ENCODE results near the gene EIF4E3.

EIF4E3 gene

DNA sequence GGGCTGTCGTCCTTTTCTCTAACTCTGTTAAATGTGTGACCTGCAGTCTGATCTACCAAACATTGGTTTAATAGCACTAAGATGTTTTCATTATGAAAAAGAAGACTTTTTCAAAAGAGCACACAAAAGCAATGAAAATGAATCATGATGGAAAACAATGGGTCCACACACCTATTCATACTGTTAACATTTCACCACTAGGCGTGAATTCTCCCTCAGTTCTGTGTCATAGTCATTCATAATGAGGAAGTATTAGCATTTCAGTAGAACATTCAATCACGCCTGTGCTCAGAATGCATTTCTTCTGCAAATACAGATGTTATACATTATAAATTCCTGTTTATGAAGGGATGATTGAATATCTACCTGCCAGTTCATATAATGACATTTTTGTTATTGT lies 35.9 kb downstream of the EIF4E3 start:
- no peak for DNase-seq (ENCODE audit: low spot score)

DNA sequence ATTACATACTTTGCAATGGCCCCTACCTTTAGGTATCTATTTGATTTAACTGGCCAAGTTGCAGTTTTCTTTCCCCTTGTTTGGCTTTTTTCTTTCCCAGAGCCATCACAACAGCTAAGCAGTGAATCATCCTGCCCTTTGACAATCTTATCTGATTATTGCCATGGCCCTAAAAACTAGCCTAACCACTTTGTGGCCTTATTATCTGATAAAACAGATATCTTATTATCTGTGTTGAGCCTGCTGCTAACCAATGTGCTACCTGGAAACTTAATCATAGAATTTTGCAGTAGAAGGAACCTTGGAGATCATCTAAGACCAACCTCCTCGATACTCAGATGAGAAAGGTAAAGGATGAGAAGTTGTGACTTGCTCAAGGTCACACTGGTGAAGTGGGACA lies 37.1 kb downstream of the EIF4E3 start:
- DNase-seq (ENCODE audit: low spot score), result peak; percentile 20

DNA sequence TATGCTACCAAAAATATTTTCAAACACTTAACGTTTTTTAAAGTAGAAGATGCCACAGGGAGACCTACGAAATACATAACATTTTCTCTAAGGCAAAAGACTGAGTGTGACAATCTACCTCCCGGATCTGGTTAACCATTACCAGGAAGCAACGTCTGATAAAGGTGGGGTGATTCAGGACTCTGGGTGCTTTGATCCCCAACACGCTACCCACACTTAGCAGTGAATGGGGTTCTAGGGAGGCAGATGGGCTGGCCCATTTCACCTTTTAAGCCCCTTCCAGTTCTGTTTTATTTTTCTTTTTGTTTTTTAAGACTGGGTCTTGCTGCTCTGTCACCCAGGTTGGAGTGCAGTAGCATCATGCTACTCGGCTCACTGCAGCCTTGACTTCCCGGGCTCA lies 39.5 kb downstream of the EIF4E3 start:
- DNase-seq (ENCODE audit: low spot score), result no peak

DNA sequence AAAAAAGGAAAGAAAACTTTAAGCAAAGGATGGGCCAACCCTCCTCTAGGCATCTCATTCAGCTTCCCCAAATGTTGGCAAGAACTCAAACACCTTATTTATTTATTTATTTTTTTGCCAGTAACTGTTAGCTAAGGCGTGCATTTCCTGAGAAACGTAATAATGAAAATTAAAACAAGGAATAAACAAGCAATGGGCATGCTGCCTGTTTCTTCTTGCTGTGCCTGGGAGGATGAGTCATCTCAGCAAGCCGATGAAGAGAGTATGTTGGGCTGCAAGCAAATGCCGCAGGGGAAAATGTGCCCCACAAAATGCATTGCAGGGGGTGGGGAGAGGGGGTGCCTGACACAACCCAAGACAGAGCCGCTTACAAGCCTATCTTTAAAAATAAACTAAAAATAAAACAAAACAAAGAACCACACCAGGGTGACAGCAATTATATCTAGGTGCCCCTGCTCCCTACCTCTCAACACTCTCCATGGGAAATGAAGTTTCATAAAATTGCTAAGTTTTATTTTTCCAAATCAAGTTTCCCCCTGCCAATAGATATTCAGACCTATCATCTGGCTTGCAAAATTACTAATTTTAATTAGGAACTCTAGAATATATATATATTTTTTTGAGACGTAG lies 40.3 kb downstream of the EIF4E3 start:
- DNase-seq (ENCODE audit: low spot score), result no peak

GRCh38 chr3:71684046-71684756 lies 41.0 kb downstream of the EIF4E3 start:
- no peak for DNase-seq (ENCODE audit: low spot score)

GRCh38 chr3:71681224-71681668 lies 44.0 kb downstream of the EIF4E3 start:
- no peak for DNase-seq (ENCODE audit: low spot score)

DNA sequence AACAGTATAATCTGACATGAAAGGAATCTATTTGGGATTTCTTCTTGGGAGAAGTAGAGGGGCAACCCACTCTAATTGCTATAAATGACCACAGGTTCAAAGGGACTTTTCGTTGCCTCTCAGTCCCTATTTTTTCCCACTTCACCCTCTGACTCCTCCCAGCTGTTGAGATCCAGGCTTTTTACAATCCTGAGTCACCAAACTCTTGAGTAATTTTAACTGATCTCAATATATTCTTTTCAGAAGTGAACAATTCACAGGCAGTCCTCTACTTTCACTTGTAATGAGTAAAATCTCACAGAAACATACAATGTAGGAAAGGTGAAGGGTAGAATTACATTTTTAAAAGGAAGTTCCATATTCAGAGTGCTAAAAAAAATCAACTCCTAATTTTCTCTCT lies 44.6 kb downstream of the EIF4E3 start:
- DNase-seq (ENCODE audit: low spot score), result peak; percentile 15

DNA sequence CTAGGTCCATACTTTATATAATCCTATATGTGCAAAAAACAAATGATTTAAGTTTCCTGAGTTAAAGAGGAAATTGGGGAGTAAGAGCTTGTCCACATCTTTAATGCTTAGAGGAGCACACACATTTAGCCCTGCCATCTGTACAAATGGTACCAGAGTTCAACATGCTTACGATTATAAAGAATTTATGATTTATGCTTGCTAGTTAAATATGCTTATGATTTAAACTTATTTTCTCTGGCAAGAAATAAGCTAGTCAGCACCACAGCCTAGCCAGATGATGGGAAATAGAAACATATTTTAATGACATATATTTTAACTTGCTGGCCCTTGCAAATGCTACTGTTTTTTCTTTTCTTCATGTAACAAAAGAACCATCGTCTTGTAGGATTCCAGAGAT lies 48.3 kb downstream of the EIF4E3 start:
- no peak for DNase-seq (ENCODE audit: low spot score)

- DNase-seq (ENCODE audit: low spot score), result no peak
Observed at GRCh38 chr3:71673486-71673885, 51.7 kb downstream of the EIF4E3 start.

GRCh38 chr3:71672807-71673206 lies 52.4 kb downstream of the EIF4E3 start:
- no peak for DNase-seq (ENCODE audit: low spot score)

DNA sequence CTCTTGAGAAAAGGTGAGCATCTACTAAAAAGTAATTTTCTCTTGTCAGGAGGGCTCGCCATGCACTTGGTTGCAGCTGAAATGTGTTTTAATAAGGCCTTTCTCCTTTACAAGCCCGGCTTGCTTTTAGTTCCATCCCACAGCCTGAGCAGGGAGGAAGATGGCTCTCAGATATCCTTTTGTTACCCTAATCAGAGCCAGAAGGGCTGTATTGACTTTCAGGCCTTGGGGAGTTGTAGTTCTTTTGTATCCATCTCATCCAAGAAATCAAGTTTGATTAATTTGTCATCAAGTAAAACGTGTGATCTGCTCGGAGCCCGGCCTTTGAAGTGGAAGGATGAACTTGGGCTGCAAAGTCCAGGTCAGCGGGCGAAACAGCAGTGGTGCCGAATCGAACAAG lies 52.9 kb downstream of the EIF4E3 start:
- DNase-seq (ENCODE audit: low spot score), result no peak

GRCh38 chr3:71671216-71671845 lies 53.9 kb downstream of the EIF4E3 start:
- no peak for DNase-seq (ENCODE audit: low spot score)

DNA sequence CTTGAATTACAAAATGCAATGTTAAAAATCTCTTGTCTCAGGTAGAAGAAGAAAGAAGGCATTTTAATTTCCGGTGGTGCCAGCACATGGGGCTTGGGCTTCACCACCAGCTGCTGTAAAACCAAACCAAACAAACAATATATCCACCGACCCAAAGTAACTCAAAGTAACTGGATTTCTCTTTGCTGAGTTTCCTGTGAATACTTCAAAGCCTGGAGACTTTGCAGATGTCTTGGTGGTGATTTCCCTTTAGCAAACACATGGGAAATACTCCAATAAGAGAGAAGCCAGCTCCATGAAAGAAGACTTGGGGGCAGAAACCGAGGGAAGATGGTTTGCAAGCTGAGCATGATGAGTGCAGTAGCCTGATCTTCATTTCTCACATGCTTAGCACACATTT lies 62.6 kb downstream of the EIF4E3 start:
- DNase-seq (ENCODE audit: low spot score), result no peak

DNA sequence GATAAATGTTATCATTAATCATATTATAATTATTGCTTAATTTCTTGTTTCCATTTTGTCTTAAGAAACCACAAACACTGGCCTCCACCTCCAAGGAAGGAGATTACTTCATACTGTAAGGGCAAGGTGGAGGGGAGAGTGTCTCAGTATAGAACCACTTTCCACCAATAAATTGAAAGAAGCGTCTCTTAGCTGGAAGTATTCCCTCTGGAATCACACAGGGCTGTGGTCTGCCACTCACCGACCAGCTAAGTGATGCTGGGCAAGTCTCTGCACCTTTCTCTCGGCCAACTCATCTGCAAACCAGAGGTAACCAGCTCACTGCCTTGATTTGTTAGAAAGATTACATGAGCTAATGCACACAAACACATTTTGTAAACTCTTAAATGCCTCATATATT lies 63.1 kb downstream of the EIF4E3 start:
- DNase-seq (ENCODE audit: low spot score), result no peak

DNA sequence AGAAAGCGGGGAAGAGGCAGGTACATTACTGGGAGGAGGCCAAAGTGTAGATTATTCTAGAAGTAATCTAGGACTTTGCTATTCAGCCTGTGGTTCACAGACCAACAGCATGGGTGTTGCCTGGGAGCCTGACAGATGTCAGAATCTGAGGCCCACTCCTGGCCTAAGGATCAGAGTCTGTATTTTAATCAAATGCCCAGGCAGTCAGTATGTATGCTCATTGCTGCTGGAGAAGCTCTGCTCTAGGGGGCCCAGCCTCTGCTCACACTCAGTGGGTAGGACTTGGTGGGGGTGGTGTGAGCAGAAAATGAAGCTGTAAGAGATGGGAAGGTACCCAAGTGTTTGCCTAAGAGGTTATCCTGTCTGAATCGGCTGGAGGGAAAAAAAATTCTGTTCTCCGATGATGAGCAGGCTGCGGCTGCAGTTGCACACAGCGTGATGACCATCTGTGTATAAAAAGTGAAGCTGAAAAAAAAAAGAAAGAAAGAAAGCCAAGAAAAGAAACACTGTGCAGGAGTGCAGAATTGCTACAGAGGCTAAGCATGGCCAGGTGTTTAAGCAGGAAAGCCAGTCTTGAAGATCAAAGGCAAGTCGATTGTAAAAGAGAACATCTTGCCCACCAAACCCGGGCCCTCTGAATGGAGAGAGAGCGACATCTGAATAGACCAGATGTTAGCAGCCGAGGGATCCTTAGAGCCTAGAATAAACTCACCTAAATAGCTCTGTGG lies 65.2 kb downstream of the EIF4E3 start:
- no peak for DNase-seq (ENCODE audit: low spot score)

DNA sequence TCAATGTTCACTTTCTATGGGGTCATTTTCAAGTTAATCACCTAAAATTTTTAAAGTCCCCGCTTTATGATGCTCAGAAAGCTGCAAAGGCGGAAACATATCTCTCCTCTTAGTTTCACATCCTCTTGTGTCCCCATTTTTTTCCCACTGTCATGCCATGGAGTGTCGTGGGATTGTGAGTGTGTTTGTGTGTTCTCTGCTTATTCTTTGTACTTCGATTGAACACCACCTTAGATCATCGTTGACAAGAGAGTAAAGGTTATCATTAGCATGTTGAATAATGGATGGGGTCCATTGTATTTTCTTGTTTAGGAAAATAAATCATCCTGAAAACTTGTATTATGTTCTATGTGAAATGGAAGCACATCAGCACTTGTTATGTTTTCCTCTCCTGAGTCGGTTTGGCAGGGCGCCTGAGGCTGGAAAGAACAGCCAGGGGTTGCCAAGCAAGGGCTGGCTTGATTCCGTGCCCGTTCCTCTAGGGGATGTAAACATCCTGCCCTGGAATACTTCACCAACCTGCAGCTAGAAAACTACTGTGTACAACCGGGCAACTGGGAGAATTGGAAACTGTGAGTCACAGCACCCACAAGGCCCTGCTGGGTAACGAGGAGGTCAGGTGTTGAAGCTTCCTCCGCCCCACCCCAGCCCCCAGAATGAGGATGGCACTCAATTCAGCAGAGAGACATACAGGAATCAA lies 67.2 kb downstream of the EIF4E3 start:
- DNase-seq (ENCODE audit: low spot score), result no peak

DNA sequence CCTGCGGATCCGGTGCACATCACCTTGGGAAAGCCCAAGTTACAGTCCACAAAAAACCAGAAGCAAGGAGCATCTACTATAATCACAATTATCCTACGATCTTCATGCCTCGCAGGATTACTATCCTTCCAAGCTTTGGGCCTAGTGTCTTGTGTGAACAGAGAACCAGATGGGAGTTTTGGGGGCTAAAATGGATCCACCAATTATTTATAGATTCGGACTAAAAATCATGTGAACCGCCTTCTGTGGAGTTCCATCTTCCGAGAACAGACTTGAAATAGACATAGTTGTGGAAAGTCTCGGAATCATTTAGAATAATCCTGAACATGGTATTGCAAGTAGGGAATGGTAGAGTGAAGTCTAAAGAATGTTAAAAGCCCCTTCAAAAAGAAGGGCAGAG lies 70.1 kb downstream of the EIF4E3 start:
- DNase-seq (ENCODE audit: low spot score), result no peak

GRCh38 chr3:71653414-71653807 lies 71.8 kb downstream of the EIF4E3 start:
- DNase-seq (ENCODE audit: low spot score), result no peak

- peak; percentile 26 for DNase-seq (ENCODE audit: low spot score)
Observed at GRCh38 chr3:71652781-71653413, 72.3 kb downstream of the EIF4E3 start.

- no peak for DNase-seq (ENCODE audit: low spot score)
Observed at GRCh38 chr3:71651625-71652024, 73.6 kb downstream of the EIF4E3 start.

DNA sequence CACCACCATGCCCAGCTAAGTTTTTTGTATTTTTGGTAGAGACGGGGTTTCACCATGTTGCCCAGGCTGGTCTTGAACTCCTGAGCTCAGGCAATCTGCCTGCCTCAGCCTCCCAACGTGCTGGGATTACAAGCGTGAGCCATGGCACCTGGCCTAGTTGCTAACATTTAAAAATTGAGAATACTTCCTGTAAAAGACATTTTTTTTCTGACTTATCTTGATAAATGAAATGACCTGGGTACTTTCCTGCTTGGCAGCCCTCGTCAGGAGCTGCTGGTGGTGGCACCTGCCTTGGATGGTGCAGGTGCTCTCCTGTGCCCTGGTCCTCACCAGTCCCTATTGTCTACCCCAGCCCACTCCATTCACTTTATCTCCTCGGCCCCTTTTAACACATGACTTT lies 74.8 kb downstream of the EIF4E3 start:
- DNase-seq (ENCODE audit: low spot score), result no peak

- DNase-seq (ENCODE audit: low spot score), result no peak
Observed at GRCh38 chr3:71649757-71650156, 75.4 kb downstream of the EIF4E3 start.

Data from LoVo (cell line).